ENCODE results near the gene SLC38A1.

DNA sequence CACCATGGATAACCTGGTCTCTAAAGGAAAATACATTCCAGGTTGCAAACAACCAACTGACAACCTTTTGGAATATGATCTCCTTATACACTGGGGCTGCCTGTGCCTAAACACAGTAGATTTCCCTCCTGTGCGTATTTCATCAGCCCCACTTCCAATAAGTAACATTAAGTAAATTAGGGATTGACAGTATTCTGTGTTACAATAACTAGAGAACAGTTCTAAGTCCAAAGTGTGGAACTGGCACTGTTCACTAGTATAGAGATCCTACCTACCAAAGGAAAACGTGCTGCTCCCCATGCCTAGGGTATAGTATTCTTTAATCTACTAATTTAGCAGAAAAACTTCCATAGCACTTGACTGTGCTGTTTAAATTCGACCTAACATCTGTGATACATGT lies 82.8 kb downstream of the SLC38A1 start:
- TF ChIP-seq, protein P1, sequence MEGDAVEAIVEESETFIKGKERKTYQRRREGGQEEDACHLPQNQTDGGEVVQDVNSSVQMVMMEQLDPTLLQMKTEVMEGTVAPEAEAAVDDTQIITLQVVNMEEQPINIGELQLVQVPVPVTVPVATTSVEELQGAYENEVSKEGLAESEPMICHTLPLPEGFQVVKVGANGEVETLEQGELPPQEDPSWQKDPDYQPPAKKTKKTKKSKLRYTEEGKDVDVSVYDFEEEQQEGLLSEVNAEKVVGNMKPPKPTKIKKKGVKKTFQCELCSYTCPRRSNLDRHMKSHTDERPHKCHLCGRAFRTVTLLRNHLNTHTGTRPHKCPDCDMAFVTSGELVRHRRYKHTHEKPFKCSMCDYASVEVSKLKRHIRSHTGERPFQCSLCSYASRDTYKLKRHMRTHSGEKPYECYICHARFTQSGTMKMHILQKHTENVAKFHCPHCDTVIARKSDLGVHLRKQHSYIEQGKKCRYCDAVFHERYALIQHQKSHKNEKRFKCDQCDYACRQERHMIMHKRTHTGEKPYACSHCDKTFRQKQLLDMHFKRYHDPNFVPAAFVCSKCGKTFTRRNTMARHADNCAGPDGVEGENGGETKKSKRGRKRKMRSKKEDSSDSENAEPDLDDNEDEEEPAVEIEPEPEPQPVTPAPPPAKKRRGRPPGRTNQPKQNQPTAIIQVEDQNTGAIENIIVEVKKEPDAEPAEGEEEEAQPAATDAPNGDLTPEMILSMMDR (IDR thresholded peaks at IDR 0.05) = no peak
- no peak for TF ChIP-seq EZH2phosphoT487 (IDR thresholded peaks at IDR 0.05; ENCODE audit: borderline replicate concordance, low read depth)
- TF ChIP-seq, protein P2, sequence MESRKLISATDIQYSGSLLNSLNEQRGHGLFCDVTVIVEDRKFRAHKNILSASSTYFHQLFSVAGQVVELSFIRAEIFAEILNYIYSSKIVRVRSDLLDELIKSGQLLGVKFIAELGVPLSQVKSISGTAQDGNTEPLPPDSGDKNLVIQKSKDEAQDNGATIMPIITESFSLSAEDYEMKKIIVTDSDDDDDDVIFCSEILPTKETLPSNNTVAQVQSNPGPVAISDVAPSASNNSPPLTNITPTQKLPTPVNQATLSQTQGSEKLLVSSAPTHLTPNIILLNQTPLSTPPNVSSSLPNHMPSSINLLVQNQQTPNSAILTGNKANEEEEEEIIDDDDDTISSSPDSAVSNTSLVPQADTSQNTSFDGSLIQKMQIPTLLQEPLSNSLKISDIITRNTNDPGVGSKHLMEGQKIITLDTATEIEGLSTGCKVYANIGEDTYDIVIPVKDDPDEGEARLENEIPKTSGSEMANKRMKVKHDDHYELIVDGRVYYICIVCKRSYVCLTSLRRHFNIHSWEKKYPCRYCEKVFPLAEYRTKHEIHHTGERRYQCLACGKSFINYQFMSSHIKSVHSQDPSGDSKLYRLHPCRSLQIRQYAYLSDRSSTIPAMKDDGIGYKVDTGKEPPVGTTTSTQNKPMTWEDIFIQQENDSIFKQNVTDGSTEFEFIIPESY (IDR thresholded peaks at IDR 0.05; ENCODE audit: borderline replicate concordance, low read depth) = no peak

Data from SK-N-SH (cell line).